H1 (cell line): ENCODE results near the gene KCTD7. TPM values are rescaled to one million over a fixed set of nuclear protein-coding genes. Genes with fewer than 3 reads are reported as not detected.
"Not testable (repeated sequence)": the region's sequence is repeated elsewhere in the genome, so short reads cannot be mapped to it uniquely, and the experiment has no call there.

Source experiments
- CTCF ChIA-PET: fragments of 300-600 bp; sonication (Branson Sonifier 250); formaldehyde crosslinking; loops from one replicate; lab custom pipeline; 2021; ENCODE audit not compliant: partially characterized antibody; lab: Charles Lee
- POLR2A ChIA-PET: fragments of 300-600 bp; sonication (Branson Sonifier 250); formaldehyde crosslinking; loops from one replicate; lab custom pipeline; 2021; ENCODE audit warnings: inconsistent platforms; ENCODE audit not compliant: partially characterized antibody; lab: Charles Lee
- DNase-seq, 2 experiments: peaks; one replicate each; pipeline versions ENCODE4 v3.0.0 to v3.0.0-alpha.2; 2010 to 2022; ENCODE audit warnings: low spot score in 2 of 2, low read depth in 1 of 2, mixed read lengths in 1 of 2
- FAIRE-seq: peaks from 2 replicates; lab custom pipeline; 2011; peaks lifted over from hg19 to GRCh38; lab: Jason Lieb, UNC
- H2AFZ ChIP-seq: 2 replicates; pipeline ENCODE4 v1.8.1; 2012; ENCODE audit warnings: low read length, inconsistent platforms
- H2AK5ac ChIP-seq: 2 replicates; pipeline ENCODE4 v1.6.1; 2013; ENCODE audit warnings: low read depth, low read length
- H2BK120ac ChIP-seq: replicated peaks from 2 replicates; pipeline ENCODE3; 2013; ENCODE audit warnings: low read depth, low read length, inconsistent platforms
- H2BK12ac ChIP-seq: 2 replicates; pipeline ENCODE4 v1.6.1; 2013; ENCODE audit warnings: low read depth, low read length
- H2BK15ac ChIP-seq: 2 replicates; pipeline ENCODE4 v1.6.1; 2013; ENCODE audit warnings: low read length
- H2BK20ac ChIP-seq: 2 replicates; pipeline ENCODE4 v1.6.1; 2013; ENCODE audit warnings: low read length
- H2BK5ac ChIP-seq: 2 replicates; pipeline ENCODE4 v1.6.1; 2013; ENCODE audit warnings: low read depth, low read length
- H3K14ac ChIP-seq: 2 replicates; pipeline ENCODE4 v1.6.1; 2013; ENCODE audit warnings: inconsistent platforms; ENCODE audit not compliant: insufficient read length
- H3K18ac ChIP-seq: 2 replicates; pipeline ENCODE4 v1.6.1; 2013; ENCODE audit warnings: low read length; ENCODE audit errors: extremely low read depth
- H3K23ac ChIP-seq: 2 replicates; pipeline ENCODE4 v1.6.1; 2013; ENCODE audit warnings: inconsistent platforms; ENCODE audit not compliant: insufficient read length
- H3K23me2 ChIP-seq: 2 replicates; pipeline ENCODE4 v1.6.1; 2013; ENCODE audit warnings: low read depth, low read length
- H3K27ac ChIP-seq: 2 replicates; pipeline ENCODE4 v1.6.1; 2011; ENCODE audit warnings: low read depth, low read length, inconsistent platforms
- H3K27me3 ChIP-seq, 4 experiments: replicated peaks in 1 of 4; 1 replicate in 1 of 4; 2 replicates in 3 of 4; pipeline versions ENCODE4 v1.6.1 to v1.8.1; 2011 to 2013; ENCODE audit warnings: low read length in 3 of 4, mild to moderate bottlenecking in 3 of 4, inconsistent platforms in 2 of 4, mixed read lengths in 2 of 4, moderate library complexity in 1 of 4; ENCODE audit not compliant: control insufficient read depth in 3 of 4, insufficient read depth in 3 of 4; ENCODE audit errors: extremely low read depth in 1 of 4
- H3K36me3 ChIP-seq, 4 experiments: 2 replicates each; pipeline versions ENCODE4 v1.6.1 to v1.8.1; 2011 to 2013; ENCODE audit warnings: mild to moderate bottlenecking in 4 of 4, low read length in 3 of 4, moderate library complexity in 2 of 4, control low read depth in 1 of 4, inconsistent platforms in 1 of 4; ENCODE audit not compliant: insufficient read depth in 4 of 4, control insufficient read depth in 2 of 4
- H3K4ac ChIP-seq: replicated peaks from 2 replicates; pipeline ENCODE3; 2013; ENCODE audit warnings: low read length, low read depth, mixed read lengths, inconsistent platforms; ENCODE audit not compliant: insufficient read length
- H3K4me1 ChIP-seq, 4 experiments: replicated peaks in 1 of 4; 1 replicate in 1 of 4; 2 replicates in 3 of 4; pipeline versions ENCODE4 v1.6.1 to v1.8.1; 2011 to 2013; ENCODE audit warnings: low read length in 3 of 4, inconsistent platforms in 2 of 4, mixed read lengths in 1 of 4; ENCODE audit not compliant: insufficient read depth in 4 of 4, control insufficient read depth in 3 of 4
- H3K4me2 ChIP-seq, 2 experiments: 2 replicates each; pipeline versions ENCODE4 v1.6.1 to v1.8.1; 2011 to 2013; ENCODE audit warnings: low read depth in 2 of 2, low read length in 2 of 2, control low read depth in 1 of 2, inconsistent platforms in 1 of 2, mild to moderate bottlenecking in 1 of 2; ENCODE audit not compliant: insufficient read depth in 1 of 2
- H3K4me3 ChIP-seq, 4 experiments: fragments of 200-600, 300-600 bp in 1 of 4; sonication (generic), shearing (Covaris generic), sonication (Bioruptor Twin) in 1 of 4; 2 replicates each; pipeline versions ENCODE4 v1.5.1 to v1.8.1; 2011 to 2016; ENCODE audit warnings: low read length in 4 of 4, low read depth in 3 of 4, control low read depth in 2 of 4, inconsistent platforms in 2 of 4, mild to moderate bottlenecking in 2 of 4, mixed read lengths in 1 of 4, moderate library complexity in 1 of 4; ENCODE audit not compliant: insufficient read depth in 2 of 4; ENCODE audit errors: extremely low read depth in 1 of 4
- H3K56ac ChIP-seq: replicated peaks from 2 replicates; pipeline ENCODE3; 2013; ENCODE audit warnings: low read depth, mild to moderate bottlenecking, mixed read lengths, low read length, inconsistent platforms; ENCODE audit not compliant: insufficient read length
- H3K79me1 ChIP-seq: 2 replicates; pipeline ENCODE4 v1.6.1; 2013; ENCODE audit warnings: low read depth, low read length, control low read depth
- H3K79me2 ChIP-seq, 2 experiments: 2 replicates each; pipeline versions ENCODE4 v1.6.1 to v1.8.1; 2012 to 2013; ENCODE audit warnings: low read length in 2 of 2, mild to moderate bottlenecking in 2 of 2, inconsistent platforms in 1 of 2; ENCODE audit not compliant: insufficient read depth in 2 of 2, control insufficient read depth in 1 of 2
- H3K9ac ChIP-seq, 4 experiments: replicated peaks in 1 of 4; 1 replicate in 1 of 4; 2 replicates in 3 of 4; pipeline versions ENCODE4 v1.6.1 to v1.8.1; 2011 to 2013; ENCODE audit warnings: low read depth in 3 of 4, low read length in 3 of 4, control low read depth in 2 of 4, mild to moderate bottlenecking in 2 of 4, moderate library complexity in 2 of 4, inconsistent platforms in 1 of 4; ENCODE audit errors: extremely low read depth in 1 of 4
- H3K9me3 ChIP-seq, 2 experiments: 2 replicates each; pipeline versions ENCODE4 v1.6.1 to v1.8.1; 2012 to 2013; ENCODE audit warnings: mild to moderate bottlenecking in 2 of 2, moderate library complexity in 2 of 2, control low read depth in 1 of 2, inconsistent platforms in 1 of 2, low read depth in 1 of 2, low read length in 1 of 2, mixed read lengths in 1 of 2; ENCODE audit not compliant: insufficient read depth in 2 of 2
- H4K20me1 ChIP-seq, 2 experiments: replicated peaks in 1 of 2; 2 replicates each; pipeline versions ENCODE3 to v1.8.1; 2011 to 2013; ENCODE audit warnings: inconsistent platforms in 2 of 2, low read length in 2 of 2, mild to moderate bottlenecking in 1 of 2; ENCODE audit not compliant: insufficient read depth in 2 of 2, control insufficient read depth in 1 of 2
- H4K5ac ChIP-seq: 2 replicates; pipeline ENCODE4 v1.6.1; 2013; ENCODE audit warnings: low read length, low read depth, mixed read lengths, inconsistent platforms; ENCODE audit not compliant: insufficient read length
- H4K8ac ChIP-seq: 2 replicates; pipeline ENCODE4 v1.8.0; 2013; ENCODE audit warnings: mild to moderate bottlenecking, moderate library complexity, low read length, inconsistent platforms; ENCODE audit not compliant: insufficient read depth; ENCODE audit errors: extremely low read depth
- H4K91ac ChIP-seq: replicated peaks from 2 replicates; pipeline ENCODE3; 2013; ENCODE audit warnings: low read length, mixed read lengths, inconsistent platforms; ENCODE audit not compliant: insufficient read length
- CEBPB ChIP-seq: IDR thresholded peaks from 2 replicates; pipeline ENCODE4 v1.6.1; 2012; ENCODE audit warnings: low read depth, low read length
- CTBP2 ChIP-seq: IDR thresholded peaks from 2 replicates; pipeline ENCODE4 v1.7.0; 2011; ENCODE audit warnings: borderline replicate concordance, mild to moderate bottlenecking, moderate library complexity, mixed read lengths, low read length; ENCODE audit not compliant: insufficient read depth, insufficient read length
- KDM4A ChIP-seq: IDR thresholded peaks from one replicate; pipeline ENCODE4 v1.7.1; 2012; ENCODE audit warnings: low read depth, mild to moderate bottlenecking, moderate library complexity, low read length, inconsistent platforms; ENCODE audit not compliant: severe bottlenecking
- SP2 ChIP-seq: IDR thresholded peaks from 2 replicates; pipeline ENCODE4 v1.6.1; 2012; ENCODE audit warnings: mild to moderate bottlenecking, low read length, inconsistent platforms
- SP4 ChIP-seq: IDR thresholded peaks from 2 replicates; pipeline ENCODE4 v1.6.1; 2012; ENCODE audit warnings: low read length, inconsistent platforms
- SUZ12 ChIP-seq: fragments of 200-600 bp; sonication (generic); IDR thresholded peaks from 2 replicates; pipeline ENCODE4 v1.6.1; 2012; ENCODE audit warnings: mild to moderate bottlenecking, inconsistent platforms, low read length, moderate library complexity, mixed read lengths
- TBP ChIP-seq: IDR thresholded peaks from 2 replicates; pipeline ENCODE4 v1.6.1; 2011; ENCODE audit warnings: low read depth, low read length, improper control_type of control experiment
- WGBS, 2 experiments: shearing (Covaris generic) in 1 of 2; methylation state at CpG; one replicate each; pipeline versions ENCODE4 v1.1.6 to v1.1.7; 2013 to 2015; ENCODE audit warnings: low lambda C conversion rate in 2 of 2, mixed read lengths in 2 of 2, inconsistent platforms in 1 of 2, low coverage in 1 of 2, missing lambda C conversion rate in 1 of 2; ENCODE audit not compliant: insufficient replicate concordance in 2 of 2, insufficient coverage in 1 of 2, insufficient read length in 1 of 2; ENCODE audit errors: extremely low coverage in 1 of 2, missing lambda C conversion rate in 1 of 2; 5-methylcytosine and 5-hydroxymethylcytosine counted together
- polyA plus RNA-seq, 7 experiments: library from polyadenylated mRNA; depleted of rRNA in 3 of 7; stranded (reverse) in 5 of 7; unstranded in 2 of 7; fragments of >200 nt in 5 of 7; fragments of 200-250 nt in 2 of 7; gene quantifications; 1 replicate in 5 of 7; 2 replicates in 1 of 7; 4 replicates in 1 of 7; pipeline versions ENCODE4 v1.2.1 to v1.2.3, GENCODE V29; 2011 to 2013; ENCODE audit warnings: missing spikeins in 2 of 7, mixed read lengths in 2 of 7
- total RNA-seq: library from RNA; stranded (reverse); fragmentation: NEBNext Ultra II Directional; extraction: Animal tissue kit (Norgen Biotek cat#: 25700); gene quantifications from 2 replicates; pipeline ENCODE4 v1.2.1, GENCODE V29; 2021
- TF ChIP-seq, protein P1 (sequence below): IDR thresholded peaks from 2 replicates; pipeline ENCODE4 v1.6.1; 2012; ENCODE audit warnings: low read length, inconsistent platforms

KCTD7 gene
- total and polyA plus RNA-seq, 2 of the 8 experiments (the other 6 are each of a cell fraction or from before 2014, with no cell fraction given) = 8.6 to 11.9 TPM

DNA sequence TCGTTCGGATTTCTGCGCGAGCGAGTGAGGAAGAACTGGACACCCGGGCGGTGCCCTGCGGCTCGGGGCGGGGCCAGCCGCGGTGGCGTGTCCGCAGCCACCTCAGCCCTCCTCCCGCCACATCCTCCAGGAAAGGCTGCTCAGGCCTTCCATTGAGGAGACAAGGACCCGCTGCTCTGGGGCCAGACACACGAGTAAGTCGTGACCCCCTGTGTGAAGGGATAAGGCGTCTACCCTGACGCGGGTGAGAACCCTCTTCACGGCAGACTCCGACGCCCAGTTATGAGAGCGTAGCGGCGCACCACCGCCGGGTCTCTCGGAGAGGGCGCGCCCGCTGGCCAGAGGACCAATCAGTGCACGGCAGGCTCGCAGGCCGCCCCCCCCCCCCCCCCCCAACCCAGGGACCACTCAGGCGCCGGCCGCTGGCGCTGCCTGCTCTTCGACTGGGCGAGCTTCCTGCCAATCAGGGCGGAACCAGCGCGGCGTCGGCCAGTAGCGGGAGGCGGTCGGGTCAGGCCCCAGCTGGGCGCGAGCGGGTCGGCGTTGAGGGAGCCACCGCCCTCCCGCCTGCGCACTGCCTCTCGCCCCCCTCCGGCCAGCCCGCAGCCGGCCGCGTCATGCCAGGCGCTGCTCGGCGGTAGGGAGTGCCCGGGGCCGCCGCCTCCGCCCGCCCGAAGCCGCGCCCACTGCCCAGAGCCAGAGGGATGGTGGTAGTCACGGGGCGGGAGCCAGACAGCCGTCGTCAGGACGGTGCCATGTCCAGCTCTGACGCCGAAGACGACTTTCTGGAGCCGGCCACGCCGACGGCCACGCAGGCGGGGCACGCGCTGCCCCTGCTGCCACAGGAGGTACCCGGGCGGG, at the start of gene KCTD7 (continued):
- TF ChIP-seq CTBP2 (no peak), SP2 (peak; percentile 59), KDM4A (peak; percentile 92), TBP (peak; percentile 82), SP4 (no peak), SUZ12 (no peak), CEBPB (no peak)
- TF ChIP-seq, protein P1, sequence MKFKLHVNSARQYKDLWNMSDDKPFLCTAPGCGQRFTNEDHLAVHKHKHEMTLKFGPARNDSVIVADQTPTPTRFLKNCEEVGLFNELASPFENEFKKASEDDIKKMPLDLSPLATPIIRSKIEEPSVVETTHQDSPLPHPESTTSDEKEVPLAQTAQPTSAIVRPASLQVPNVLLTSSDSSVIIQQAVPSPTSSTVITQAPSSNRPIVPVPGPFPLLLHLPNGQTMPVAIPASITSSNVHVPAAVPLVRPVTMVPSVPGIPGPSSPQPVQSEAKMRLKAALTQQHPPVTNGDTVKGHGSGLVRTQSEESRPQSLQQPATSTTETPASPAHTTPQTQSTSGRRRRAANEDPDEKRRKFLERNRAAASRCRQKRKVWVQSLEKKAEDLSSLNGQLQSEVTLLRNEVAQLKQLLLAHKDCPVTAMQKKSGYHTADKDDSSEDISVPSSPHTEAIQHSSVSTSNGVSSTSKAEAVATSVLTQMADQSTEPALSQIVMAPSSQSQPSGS = no peak

DNA sequence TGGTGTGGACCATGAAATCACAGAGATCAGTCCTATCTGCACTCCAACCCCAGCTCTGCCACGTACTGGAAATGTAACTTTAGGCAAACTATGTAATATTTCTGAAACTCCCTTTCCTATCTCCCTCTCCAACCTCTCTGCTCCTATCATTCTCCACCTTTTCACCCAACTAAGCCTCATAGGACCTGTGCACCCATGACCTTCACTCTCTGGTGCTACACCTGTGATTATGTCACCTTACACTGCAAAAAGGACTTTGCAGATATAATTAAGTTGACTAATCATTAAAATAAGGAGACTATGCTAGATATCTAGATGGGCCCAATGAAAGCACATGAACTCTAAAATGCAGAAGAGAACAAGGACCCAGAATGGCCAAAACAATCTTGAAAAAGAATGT, 48.3 kb upstream of the KCTD7 start:
- H3K4me2 ChIP-seq, H3K9me3 ChIP-seq, H2BK15ac ChIP-seq, H4K91ac ChIP-seq, H2BK5ac ChIP-seq, H3K23me2 ChIP-seq, H2AFZ ChIP-seq, FAIRE-seq, H3K23ac ChIP-seq, H4K20me1 ChIP-seq, H2AK5ac ChIP-seq, H2BK120ac ChIP-seq, H2BK20ac ChIP-seq, H3K18ac ChIP-seq, H3K56ac ChIP-seq, CTCF ChIA-PET, H3K4me1 ChIP-seq, H3K4ac ChIP-seq, H3K79me1 ChIP-seq, H4K8ac ChIP-seq, H3K27ac ChIP-seq, H3K9ac ChIP-seq, H3K14ac ChIP-seq, DNase-seq, H3K27me3 ChIP-seq, H4K5ac ChIP-seq, H2BK12ac ChIP-seq, H3K4me3 ChIP-seq: not testable (repeated sequence)
- Histone ChIP-seq H3K36me3 (peaks cover 0 to 19% (median 7%) of the 10 kb centered on the region in 4 experiments; a peak in 4 of 8 replicates), H3K79me2 (peaks cover 3 to 89% of the 10 kb centered on the region in 2 experiments; a peak in 3 of 4 replicates)
- 92% methylated on average over 1 of the region's 1 CpG; no CpG with 5 or more reads in 1 of the 2 experiments for WGBS, 2 experiments
- POLR2A ChIA-PET = interaction anchor here (1.5 to 3.2 kb wide), 2 partner anchors 11 to 23 kb away, joined by 3 to 11 read pairs; no protein-coding TSS in a partner anchor
